HEK293 (cell line): ENCODE data around the gene PRKCE.

Source experiments
- CTCF ChIA-PET: fragments of 350-600 bp; formaldehyde crosslinking; extraction: SDS; loops from one replicate; lab custom pipeline; 2021; ENCODE audit warnings: antibody characterized with exemption; lab: Yijun Ruan, JAX
- POLR2A ChIA-PET: fragments of 300-600 bp; formaldehyde crosslinking; extraction: SDS; loops from one replicate; lab custom pipeline; 2020; ENCODE audit warnings: antibody characterized with exemption, inconsistent platforms; lab: Yijun Ruan, JAX
- H3K27ac ChIP-seq: fragments of 200-500 bp; sonication (Bioruptor generic); 2 replicates; pipeline ENCODE4 v1.5.1; 2014; ENCODE audit warnings: low read depth, low read length, control low read depth, inconsistent platforms; ENCODE audit errors: extremely low read depth
- H3K36me3 ChIP-seq, 2 experiments: fragments of 200-500 bp in 1 of 2; sonication (Bioruptor generic) in 1 of 2; 1 replicate in 1 of 2; 2 replicates in 1 of 2; pipeline ENCODE4 v1.5.1; 2014 to 2017; ENCODE audit warnings: inconsistent platforms in 2 of 2, low read length in 2 of 2; ENCODE audit not compliant: control insufficient read depth in 2 of 2, insufficient read depth in 1 of 2
- H3K4me1 ChIP-seq: fragments of 200-500 bp; sonication (Bioruptor generic); 2 replicates; pipeline ENCODE4 v1.5.1; 2014; ENCODE audit warnings: mild to moderate bottlenecking, low read length, inconsistent platforms; ENCODE audit not compliant: control insufficient read depth, insufficient read depth
- H3K4me3 ChIP-seq: 2 replicates; pipeline ENCODE4 v1.5.1; 2011; ENCODE audit warnings: low read depth, mild to moderate bottlenecking, control low read depth, low read length, moderate library complexity
- H3K9me3 ChIP-seq: fragments of 200-500 bp; sonication (Bioruptor generic); 2 replicates; pipeline ENCODE4 v1.5.1; 2014; ENCODE audit warnings: low read depth, low read length, inconsistent platforms; ENCODE audit not compliant: control insufficient read depth, insufficient read depth
- EGR2 ChIP-seq: fragments of 450-650 bp; formaldehyde crosslinking; IDR thresholded peaks from 2 replicates; pipeline ENCODE4 v1.5.1; 2016; ENCODE audit warnings: low read depth, missing biosample characterization, missing genetic modification characterization
- FEZF1 ChIP-seq: fragments of 450-650 bp; formaldehyde crosslinking; IDR thresholded peaks from 2 replicates; pipeline ENCODE4 v1.5.1; 2016; ENCODE audit warnings: missing biosample characterization, missing genetic modification characterization
- KLF17 ChIP-seq: fragments of 450-650 bp; formaldehyde crosslinking; IDR thresholded peaks from 2 replicates; pipeline ENCODE4 v1.5.1; 2016; ENCODE audit warnings: missing biosample characterization, missing genetic modification characterization
- KLF7 ChIP-seq: fragments of 450-650 bp; formaldehyde crosslinking; IDR thresholded peaks from 2 replicates; pipeline ENCODE4 v1.5.1; 2016; ENCODE audit warnings: missing biosample characterization, missing genetic modification characterization, borderline replicate concordance
- MYNN ChIP-seq: fragments of 450-650 bp; formaldehyde crosslinking; IDR thresholded peaks from 2 replicates; pipeline ENCODE4 v1.5.1; 2016; ENCODE audit warnings: missing biosample characterization, missing genetic modification characterization, borderline replicate concordance
- MZF1 ChIP-seq: fragments of 450-650 bp; formaldehyde crosslinking; IDR thresholded peaks from 2 replicates; pipeline ENCODE4 v1.5.1; 2017; ENCODE audit warnings: missing biosample characterization, missing genetic modification characterization, borderline replicate concordance
- OVOL3 ChIP-seq: fragments of 450-650 bp; formaldehyde crosslinking; IDR thresholded peaks from 2 replicates; pipeline ENCODE4 v1.5.1; 2016; ENCODE audit warnings: missing biosample characterization, missing genetic modification characterization
- PRDM1 ChIP-seq: fragments of 450-650 bp; formaldehyde crosslinking; IDR thresholded peaks from 2 replicates; pipeline ENCODE4; 2016; ENCODE audit warnings: missing biosample characterization, missing genetic modification characterization
- ZBTB20 ChIP-seq: fragments of 450-650 bp; formaldehyde crosslinking; IDR thresholded peaks from 2 replicates; pipeline ENCODE4 v1.5.1; 2016; ENCODE audit warnings: missing biosample characterization, missing genetic modification characterization
- ZNF10 ChIP-seq: fragments of 450-650 bp; formaldehyde crosslinking; IDR thresholded peaks from 2 replicates; pipeline ENCODE4 v1.5.1; 2017; ENCODE audit warnings: missing biosample characterization, missing genetic modification characterization
- ZNF121 ChIP-seq: fragments of 450-650 bp; formaldehyde crosslinking; IDR thresholded peaks from 2 replicates; pipeline ENCODE4 v1.5.1; 2016; ENCODE audit warnings: missing biosample characterization, missing genetic modification characterization
- ZNF140 ChIP-seq: fragments of 450-650 bp; formaldehyde crosslinking; IDR thresholded peaks from 2 replicates; pipeline ENCODE4 v1.5.1; 2016; ENCODE audit warnings: missing biosample characterization, missing genetic modification characterization
- ZNF174 ChIP-seq: fragments of 450-650 bp; formaldehyde crosslinking; IDR thresholded peaks from 2 replicates; pipeline ENCODE4 v1.5.0; 2017; ENCODE audit warnings: missing biosample characterization, mild to moderate bottlenecking, missing genetic modification characterization
- ZNF19 ChIP-seq: fragments of 450-650 bp; formaldehyde crosslinking; IDR thresholded peaks from 2 replicates; pipeline ENCODE4; 2016; ENCODE audit warnings: missing biosample characterization, missing genetic modification characterization, low read depth
- ZNF202 ChIP-seq: fragments of 450-650 bp; formaldehyde crosslinking; IDR thresholded peaks from 2 replicates; pipeline ENCODE4 v1.5.1; 2016; ENCODE audit warnings: missing biosample characterization, missing genetic modification characterization, borderline replicate concordance
- ZNF248 ChIP-seq: fragments of 450-650 bp; formaldehyde crosslinking; IDR thresholded peaks from 2 replicates; pipeline ENCODE4 v1.5.1; 2017; ENCODE audit warnings: missing biosample characterization, missing genetic modification characterization
- ZNF366 ChIP-seq: fragments of 450-650 bp; formaldehyde crosslinking; conservative IDR thresholded peaks from 2 replicates; pipeline ENCODE4 v1.5.1; 2016; ENCODE audit warnings: missing biosample characterization, missing genetic modification characterization
- ZNF391 ChIP-seq: fragments of 450-650 bp; formaldehyde crosslinking; IDR thresholded peaks from 2 replicates; pipeline ENCODE4 v1.5.1; 2016; ENCODE audit warnings: low read depth, missing biosample characterization, missing genetic modification characterization, borderline replicate concordance
- ZNF571 ChIP-seq: fragments of 450-650 bp; formaldehyde crosslinking; IDR thresholded peaks from 2 replicates; pipeline ENCODE4 v1.5.0; 2017; ENCODE audit warnings: missing biosample characterization, missing genetic modification characterization
- ZNF701 ChIP-seq: fragments of 450-650 bp; formaldehyde crosslinking; IDR thresholded peaks from 2 replicates; pipeline ENCODE4 v1.5.1; 2016; ENCODE audit warnings: missing biosample characterization, missing genetic modification characterization
- ZNF747 ChIP-seq: fragments of 450-650 bp; formaldehyde crosslinking; IDR thresholded peaks from 2 replicates; pipeline ENCODE4 v1.5.1; 2016; ENCODE audit warnings: missing biosample characterization, missing genetic modification characterization
- ZNF76 ChIP-seq: fragments of 450-650 bp; formaldehyde crosslinking; IDR thresholded peaks from 2 replicates; pipeline ENCODE4; 2016; ENCODE audit warnings: low read depth, missing biosample characterization, missing genetic modification characterization, borderline replicate concordance
- ZNF777 ChIP-seq: fragments of 450-650 bp; formaldehyde crosslinking; IDR thresholded peaks from 2 replicates; pipeline ENCODE4 v1.5.1; 2017; ENCODE audit warnings: missing biosample characterization, missing genetic modification characterization, borderline replicate concordance
- TF ChIP-seq, protein P1 (sequence below): fragments of 450-650 bp; formaldehyde crosslinking; IDR thresholded peaks from 2 replicates; pipeline ENCODE4 v1.5.1; 2017; ENCODE audit warnings: missing biosample characterization, mild to moderate bottlenecking, missing genetic modification characterization, moderate library complexity
- TF ChIP-seq, protein P2 (sequence below): fragments of 450-650 bp; formaldehyde crosslinking; IDR thresholded peaks from 2 replicates; pipeline ENCODE4 v1.5.1; 2017; ENCODE audit warnings: missing biosample characterization, missing genetic modification characterization

The PRKCE gene

GRCh38 chr2:45902380-45902779 is 250.9 kb downstream of the PRKCE start (continued):
- TF ChIP-seq EGR2 (no peak), ZNF140 (tag by site-specific recombination) (no peak), ZNF10 (tag by site-specific recombination) (no peak), ZNF202 (tag by site-specific recombination) (no peak), ZNF701 (tag by site-specific recombination) (no peak)
- TF ChIP-seq, protein P1, sequence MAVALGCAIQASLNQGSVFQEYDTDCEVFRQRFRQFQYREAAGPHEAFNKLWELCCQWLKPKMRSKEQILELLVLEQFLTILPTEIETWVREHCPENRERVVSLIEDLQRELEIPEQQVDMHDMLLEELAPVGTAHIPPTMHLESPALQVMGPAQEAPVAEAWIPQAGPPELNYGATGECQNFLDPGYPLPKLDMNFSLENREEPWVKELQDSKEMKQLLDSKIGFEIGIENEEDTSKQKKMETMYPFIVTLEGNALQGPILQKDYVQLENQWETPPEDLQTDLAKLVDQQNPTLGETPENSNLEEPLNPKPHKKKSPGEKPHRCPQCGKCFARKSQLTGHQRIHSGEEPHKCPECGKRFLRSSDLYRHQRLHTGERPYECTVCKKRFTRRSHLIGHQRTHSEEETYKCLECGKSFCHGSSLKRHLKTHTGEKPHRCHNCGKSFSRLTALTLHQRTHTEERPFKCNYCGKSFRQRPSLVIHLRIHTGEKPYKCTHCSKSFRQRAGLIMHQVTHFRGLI (tag by site-specific recombination) = no peak

DNA sequence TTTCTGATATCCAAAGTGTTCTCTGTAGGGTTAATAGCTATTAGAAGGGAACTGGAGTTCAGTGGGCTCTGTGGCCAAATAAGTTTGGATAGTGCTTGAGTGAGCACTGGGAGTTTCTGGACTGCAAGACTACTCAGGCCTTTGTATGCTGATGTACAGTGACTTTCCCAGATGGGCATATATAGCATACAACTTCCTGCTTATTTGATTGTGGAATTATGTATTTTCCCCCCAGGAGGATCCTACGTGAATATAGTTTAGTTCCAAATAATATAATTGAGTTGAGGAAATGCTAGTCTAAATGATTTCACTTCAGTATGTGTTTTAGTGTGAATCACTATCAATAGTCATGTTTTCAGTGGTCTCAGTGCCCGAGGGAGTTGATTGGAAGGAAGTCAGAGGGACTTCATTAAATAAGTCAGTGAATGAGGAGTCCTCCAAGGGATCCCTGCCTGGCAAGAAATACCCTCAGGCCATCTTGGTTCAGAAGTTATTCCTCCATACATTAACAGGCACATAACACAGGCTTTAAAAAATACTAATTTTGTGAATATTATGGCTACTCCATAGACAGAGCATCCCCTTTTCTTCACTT is 251.4 kb downstream of the PRKCE start:
- no peaks in the 10 kb centered on the region for H3K9me3 ChIP-seq
- no peaks in the 10 kb centered on the region for H3K36me3 ChIP-seq
- H3K27ac ChIP-seq = no peak overlapping the region
- CTCF ChIA-PET = no interaction called here
- no peak overlapping the region for H3K4me3 ChIP-seq
- POLR2A ChIA-PET = no interaction called here
- H3K4me1 ChIP-seq = no peaks in the 10 kb centered on the region
- TF ChIP-seq ZNF391 (no peak), ZNF747 (tag by site-specific recombination) (no peak), ZNF777 (no peak), ZNF248 (tag by site-specific recombination) (no peak), ZNF76 (tag by site-specific recombination) (no peak), MYNN (tag by site-specific recombination) (no peak), ZNF121 (tag by site-specific recombination) (no peak), ZNF19 (no peak), KLF7 (no peak), PRDM1 (no peak), ZNF571 (no peak), FEZF1 (tag by site-specific recombination) (no peak), KLF17 (tag by site-specific recombination) (no peak), ZBTB20 (tag by site-specific recombination) (no peak), ZNF366 (tag by site-specific recombination) (no peak), ZNF174 (tag by site-specific recombination) (no peak), MZF1 (tag by site-specific recombination) (no peak), OVOL3 (tag by site-specific recombination) (no peak)
- TF ChIP-seq, protein P2, sequence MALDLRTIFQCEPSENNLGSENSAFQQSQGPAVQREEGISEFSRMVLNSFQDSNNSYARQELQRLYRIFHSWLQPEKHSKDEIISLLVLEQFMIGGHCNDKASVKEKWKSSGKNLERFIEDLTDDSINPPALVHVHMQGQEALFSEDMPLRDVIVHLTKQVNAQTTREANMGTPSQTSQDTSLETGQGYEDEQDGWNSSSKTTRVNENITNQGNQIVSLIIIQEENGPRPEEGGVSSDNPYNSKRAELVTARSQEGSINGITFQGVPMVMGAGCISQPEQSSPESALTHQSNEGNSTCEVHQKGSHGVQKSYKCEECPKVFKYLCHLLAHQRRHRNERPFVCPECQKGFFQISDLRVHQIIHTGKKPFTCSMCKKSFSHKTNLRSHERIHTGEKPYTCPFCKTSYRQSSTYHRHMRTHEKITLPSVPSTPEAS (tag by site-specific recombination) = no peak
